ENCODE measurements around the gene ERG.

Gene ERG

GRCh38 chr21:38430401-38430984 is 67.8 kb downstream of the ERG start:
- DNase-seq: no peak

DNA sequence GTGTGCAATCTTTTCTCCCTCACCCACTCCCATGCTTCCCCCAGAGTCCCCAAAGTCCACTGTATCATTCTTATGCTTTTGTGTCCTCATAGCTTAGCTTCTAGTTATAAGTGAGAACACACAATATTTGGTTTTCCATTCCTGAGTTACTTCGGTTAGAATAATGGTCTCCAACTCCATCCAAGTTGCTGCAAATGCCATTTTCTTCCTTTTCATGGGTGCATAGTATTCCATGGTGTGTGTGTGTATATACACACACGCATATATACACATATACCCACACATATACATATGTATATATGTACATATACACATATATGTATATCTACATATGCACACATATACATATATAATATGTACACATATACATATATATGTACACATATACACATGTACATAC is 69.3 kb downstream of the ERG start:
- no peak for DNase-seq

- DNase-seq: no peak
Measured at GRCh38 chr21:38428211-38428610, 70.1 kb downstream of the ERG start.

- DNase-seq: no peak
Measured at GRCh38 chr21:38424305-38425019, 73.8 kb downstream of the ERG start.

DNA sequence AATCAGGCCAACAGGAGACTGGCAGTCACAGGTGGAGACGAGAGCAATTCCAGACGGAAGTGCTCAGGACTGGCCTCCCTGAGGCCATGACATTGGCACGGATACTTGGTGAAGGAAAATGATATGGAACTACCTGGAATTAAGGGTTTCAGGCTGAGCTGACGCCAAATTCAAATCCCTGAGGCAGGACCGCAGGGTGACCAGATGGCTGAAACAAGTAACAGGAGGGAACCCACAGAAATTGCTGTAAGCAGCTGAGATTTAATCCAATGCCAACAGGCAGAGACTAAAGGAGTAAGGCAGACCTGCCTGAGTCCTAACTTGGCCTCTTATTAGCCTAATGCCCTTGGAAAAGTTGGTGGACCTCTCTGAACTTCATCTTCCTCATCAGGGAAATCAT is 76.2 kb downstream of the ERG start:
- DNase-seq: no peak

- no peak for DNase-seq
Measured at GRCh38 chr21:38420140-38420539, 78.1 kb downstream of the ERG start.

DNA sequence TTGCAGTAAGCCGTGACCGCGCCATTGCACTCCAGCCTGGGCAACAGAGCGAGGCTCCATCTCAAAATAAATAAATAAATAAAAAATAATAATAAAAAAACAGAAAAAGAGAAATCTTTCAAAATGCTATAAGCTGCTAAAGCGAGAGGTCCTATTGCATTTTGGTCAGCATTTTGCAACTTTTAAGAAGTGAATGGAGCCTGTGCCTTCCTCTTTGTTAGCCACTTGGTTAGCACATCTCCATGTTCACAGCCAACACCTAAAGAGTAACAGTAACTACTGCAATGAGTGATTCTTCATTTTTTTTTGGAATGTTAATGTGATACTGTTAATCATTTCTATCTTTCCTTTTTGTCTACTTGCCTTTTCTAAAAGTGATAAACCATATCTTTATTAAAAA is 80.6 kb downstream of the ERG start:
- peak in 2 of 4 experiments; percentile 17 to 39 for DNase-seq

- peak in 2 of 4 experiments; percentile 22 to 23 for DNase-seq
Measured at GRCh38 chr21:38416791-38417190, 81.5 kb downstream of the ERG start.

- no peak for DNase-seq
Measured at GRCh38 chr21:38413958-38414548, 84.2 kb downstream of the ERG start.

- DNase-seq: no peak
Measured at GRCh38 chr21:38410466-38410865, 87.8 kb downstream of the ERG start.

DNA sequence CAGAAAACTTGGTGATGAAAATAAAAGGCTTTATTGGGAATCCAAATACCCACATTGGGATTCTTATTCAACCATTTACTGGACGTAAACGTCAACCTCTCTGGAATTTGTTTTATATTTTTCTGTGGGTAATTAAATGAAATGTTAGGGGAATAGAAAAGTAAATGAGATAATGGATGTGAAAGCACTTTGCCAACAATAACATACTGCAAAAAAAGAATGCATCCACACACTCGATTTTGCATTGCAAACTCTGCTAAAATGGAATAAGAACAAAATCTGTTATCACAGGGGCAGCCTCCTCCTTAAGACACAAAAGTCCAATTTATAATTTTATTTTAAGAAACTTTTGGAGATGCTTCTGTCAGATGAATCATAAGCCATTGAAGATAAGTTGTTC is 88.4 kb downstream of the ERG start:
- DNase-seq: no peak

DNA sequence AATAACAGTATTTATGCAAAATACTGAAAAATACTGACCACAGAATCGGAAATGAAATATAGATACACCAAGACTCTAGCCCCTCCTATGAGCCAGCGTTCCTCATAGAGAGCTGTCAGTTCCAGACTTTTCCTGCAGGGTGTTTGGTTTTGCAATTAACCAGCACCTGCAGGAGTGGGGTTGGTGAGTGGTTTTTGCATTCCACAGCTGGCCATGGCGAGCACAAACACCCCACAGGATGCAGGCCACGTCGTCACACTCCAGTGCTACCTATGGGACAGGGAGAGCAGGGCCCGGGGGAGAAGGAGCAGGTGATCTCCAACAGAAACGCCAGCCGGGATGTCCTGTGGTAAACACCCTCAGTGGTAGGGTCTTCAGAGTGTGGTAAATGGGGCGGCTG is 94.1 kb downstream of the ERG start:
- DNase-seq: no peak

DNA sequence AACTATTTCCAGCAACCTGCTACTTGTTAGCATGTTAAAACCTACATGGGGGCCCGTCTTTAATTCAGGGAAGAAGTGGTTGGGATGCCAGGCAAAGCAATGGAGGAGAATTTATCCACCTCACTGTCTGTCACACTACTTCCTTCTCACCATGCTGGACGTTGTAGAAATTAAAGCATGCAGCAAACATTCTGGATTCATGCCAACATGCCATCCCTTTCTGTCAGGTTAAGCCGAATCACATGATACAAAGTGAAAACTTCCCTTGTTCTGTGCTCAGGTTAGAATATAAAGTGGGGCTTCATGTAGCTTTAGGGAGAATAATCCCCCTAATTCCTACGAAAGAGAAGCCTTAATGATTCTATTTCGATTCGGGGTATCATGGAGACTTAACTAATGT is 95.5 kb downstream of the ERG start:
- no peak for DNase-seq

- no peak for DNase-seq
Measured at GRCh38 chr21:38402291-38402690, 96.0 kb downstream of the ERG start.

DNA sequence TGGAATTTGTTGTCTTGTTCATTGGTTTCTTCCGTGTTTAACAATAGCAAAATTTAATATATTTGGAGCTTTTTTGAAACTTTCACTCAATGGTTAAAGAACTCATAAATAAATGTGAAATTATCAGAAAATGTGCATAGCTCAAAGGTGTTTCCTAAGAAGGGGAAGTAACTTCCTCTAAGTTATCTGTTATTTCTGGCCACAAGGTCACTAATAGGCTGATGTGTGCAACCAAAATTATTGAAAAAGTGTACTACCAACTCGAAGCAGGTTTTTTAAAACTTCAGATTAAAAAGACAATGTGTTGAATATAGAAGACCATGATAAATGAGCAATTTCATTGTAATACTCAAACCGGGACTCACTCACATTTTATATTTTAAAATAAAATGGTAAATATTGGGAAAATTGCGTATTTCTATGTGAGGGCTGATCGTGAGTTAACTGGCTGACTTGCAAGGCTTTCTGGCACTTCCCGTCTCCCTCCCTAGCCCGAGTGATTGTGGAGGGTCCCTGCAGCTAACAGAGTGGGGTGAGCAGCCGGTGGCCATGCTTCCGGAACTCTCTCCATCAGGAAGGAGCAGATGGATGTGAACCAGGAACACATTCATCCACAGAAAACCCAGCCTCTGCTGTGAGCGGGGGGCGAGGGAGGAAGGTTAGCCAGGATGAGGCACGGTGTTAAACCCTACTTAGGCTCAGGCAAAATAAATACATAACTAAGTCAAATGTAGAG is 96.9 kb downstream of the ERG start:
- DNase-seq: no peak

- DNase-seq: no peak
Measured at GRCh38 chr21:38400195-38400919, 97.9 kb downstream of the ERG start.

GRCh38 chr21:38399103-38399502 is 99.2 kb downstream of the ERG start:
- DNase-seq: no peak

GRCh38 chr21:38396325-38396724 is 102.0 kb downstream of the ERG start:
- DNase-seq: no peak

DNA sequence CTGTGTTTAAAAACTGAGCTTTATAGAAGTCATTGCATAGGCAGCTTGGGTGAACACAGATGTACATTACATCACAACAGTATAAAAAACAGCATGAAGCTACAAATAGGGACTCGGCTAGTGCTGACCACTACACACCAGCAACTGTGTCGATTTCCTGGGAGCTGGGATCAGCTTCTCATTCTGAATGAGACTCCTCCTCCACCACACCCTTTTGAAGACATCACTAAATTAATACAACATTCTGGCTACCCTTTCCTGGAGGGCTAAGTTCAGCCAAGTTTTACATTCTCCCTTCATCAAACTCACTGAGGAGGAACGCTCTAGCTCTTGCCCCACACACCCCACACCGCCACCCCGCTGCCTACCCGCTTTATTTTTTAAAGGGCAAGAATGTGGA is 102.7 kb downstream of the ERG start:
- DNase-seq: no peak

- no peak for DNase-seq
Measured at GRCh38 chr21:38392661-38393060, 105.6 kb downstream of the ERG start.

DNA sequence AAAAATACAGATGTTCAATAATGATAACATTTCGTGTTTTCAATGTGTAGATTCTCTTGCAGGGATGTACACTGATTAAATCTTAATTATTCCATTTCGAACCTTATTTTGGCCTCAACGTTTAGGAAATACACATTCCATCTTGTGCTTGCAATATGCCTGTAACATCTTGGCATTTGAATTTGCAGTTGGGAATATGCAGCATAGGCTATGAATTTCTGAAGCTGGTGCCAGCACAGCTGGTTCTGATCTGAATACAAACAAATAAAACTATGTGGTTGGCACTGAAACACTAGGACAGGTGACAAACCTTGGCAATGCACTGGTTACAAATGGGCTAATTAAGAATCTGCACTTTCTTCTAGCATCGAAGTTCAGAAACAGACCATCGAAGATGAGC is 108.4 kb downstream of the ERG start:
- no peak for DNase-seq

DNA sequence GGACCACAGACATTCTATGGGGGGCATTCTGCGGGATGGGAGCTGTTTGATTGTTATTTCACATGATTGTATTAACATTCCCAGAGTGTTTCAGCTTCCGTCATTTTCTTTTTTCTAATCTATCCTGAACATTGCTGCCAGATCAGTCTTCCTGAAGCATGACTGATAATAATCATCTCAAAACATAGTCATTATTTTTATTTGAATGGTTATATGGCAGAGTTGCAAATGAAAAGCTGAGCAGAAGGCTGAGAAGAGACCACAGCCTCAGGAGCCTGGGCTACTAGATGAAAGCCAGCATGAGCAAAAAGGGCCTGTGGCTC is 109.0 kb downstream of the ERG start:
- no peak for DNase-seq

All from suppressor macrophage (primary cell).